Suprapubic skin (tissue), 4 donors: ENCODE measurements around the gene NTN3. TPM values are rescaled to one million over a fixed set of nuclear protein-coding genes. Genes with fewer than 3 reads are reported as not detected.

ENCODE experiments used
- DNase-seq, 2 donors: peaks; one replicate each; pipeline ENCODE4 v3.0.0-alpha.2; 2019; ENCODE audit warnings: low spot score in 2 of 2
- H3K27ac ChIP-seq: fragments of 200-600 bp; sonication (generic); one replicate; pipeline ENCODE4 v1.5.1; 2019
- H3K27me3 ChIP-seq: fragments of 200-600 bp; sonication (generic); one replicate; pipeline ENCODE4 v1.5.1; 2019
- H3K36me3 ChIP-seq: fragments of 200-600 bp; sonication (generic); one replicate; pipeline ENCODE4 v1.5.1; 2019
- H3K4me1 ChIP-seq: fragments of 200-600 bp; sonication (generic); one replicate; pipeline ENCODE4 v1.5.1; 2019
- H3K4me3 ChIP-seq: fragments of 200-600 bp; sonication (generic); one replicate; pipeline ENCODE4 v1.5.1; 2019; ENCODE audit warnings: mild to moderate bottlenecking
- H3K9me3 ChIP-seq: fragments of 200-600 bp; sonication (generic); one replicate; pipeline ENCODE4 v1.5.1; 2019
- CTCF ChIP-seq, 2 donors: fragments of 200-600 bp in 1 of 2; fragments of 450-650 bp in 1 of 2; sonication (generic) in 1 of 2; IDR thresholded peaks; one replicate each; pipeline ENCODE4 v1.5.1; 2016 to 2019; ENCODE audit warnings: antibody characterized with exemption in 2 of 2, mild to moderate bottlenecking in 1 of 2, moderate library complexity in 1 of 2
- EP300 ChIP-seq: sonication (generic); formaldehyde crosslinking; IDR thresholded peaks from one replicate; pipeline ENCODE4 v1.6.1; 2017; ENCODE audit warnings: antibody characterized with exemption
- POLR2A ChIP-seq, 2 donors: fragments of 450-650 bp; IDR thresholded peaks; one replicate each; pipeline ENCODE4 v1.6.1; 2017; ENCODE audit warnings: antibody characterized with exemption in 2 of 2, mild to moderate bottlenecking in 2 of 2, moderate library complexity in 2 of 2
- POLR2AphosphoS5 ChIP-seq, 3 donors: sonication (generic); formaldehyde crosslinking; IDR thresholded peaks; one replicate each; pipeline ENCODE4 v1.6.1; 2017; ENCODE audit warnings: antibody characterized with exemption in 3 of 3
- WGBS: methylation state at CpG from one replicate; pipeline ENCODE4 v1.1.5; 2018; 5-methylcytosine and 5-hydroxymethylcytosine counted together
- total RNA-seq, 4 donors: library from RNA; depleted of rRNA; stranded (reverse); fragments of >200 nt; gene quantifications; one replicate each; pipeline ENCODE4 v1.1.0, GENCODE V29; 2016

The NTN3 gene
- total RNA-seq, 4 donors from 2014 or later = not detected

- no peak overlapping the region for H3K4me3 ChIP-seq
- TF ChIP-seq POLR2AphosphoS5 (IDR thresholded peaks at IDR 0.05) = no peak
- TF ChIP-seq POLR2A (IDR thresholded peaks at IDR 0.05) = no peak
- TF ChIP-seq CTCF (IDR thresholded peaks at IDR 0.05) = no peak
- no peak for TF ChIP-seq EP300
- no peak overlapping the region for H3K27ac ChIP-seq
- no peaks in the 10 kb centered on the region for H3K9me3 ChIP-seq
- no peak for DNase-seq
- H3K4me1 ChIP-seq = peaks cover 31% of the 10 kb centered on the region
- H3K27me3 ChIP-seq = no peaks in the 10 kb centered on the region
- WGBS = 94% methylated on average over 6 of the region's 6 CpGs
- H3K36me3 ChIP-seq = peaks cover 7% of the 10 kb centered on the region
Measured at GRCh38 chr16:2493605-2494004, 22.5 kb downstream of the NTN3 start.

GRCh38 chr16:2494616-2495015 is 23.5 kb downstream of the NTN3 start:
- 95% methylated on average over 5 of the region's 5 CpGs for WGBS

GRCh38 chr16:2495041-2495440 is 23.9 kb downstream of the NTN3 start:
- H3K4me1 ChIP-seq = peaks cover 46% of the 10 kb centered on the region
- H3K36me3 ChIP-seq = peaks cover 7% of the 10 kb centered on the region
- no peak overlapping the region for H3K4me3 ChIP-seq
- no peaks in the 10 kb centered on the region for H3K27me3 ChIP-seq
- H3K27ac ChIP-seq = no peak overlapping the region
- TF ChIP-seq POLR2A (IDR thresholded peaks at IDR 0.05) (no peak), EP300 (no peak), CTCF (IDR thresholded peaks at IDR 0.05) (no peak), POLR2AphosphoS5 (IDR thresholded peaks at IDR 0.05) (no peak)
- DNase-seq = no peak
- 84% methylated on average over 5 of the region's 5 CpGs for WGBS
- H3K9me3 ChIP-seq = no peaks in the 10 kb centered on the region

More at GRCh38 chr16:2494616-2495015, 23.5 kb downstream of the NTN3 start:
- Histone ChIP-seq H3K9me3 (no peaks in the 10 kb centered on the region), H3K27me3 (no peaks in the 10 kb centered on the region), H3K4me3 (no peak overlapping the region), H3K27ac (no peak overlapping the region), H3K4me1 (peaks cover 42% of the 10 kb centered on the region), H3K36me3 (peaks cover 7% of the 10 kb centered on the region)
- no peak for DNase-seq
- no peak for TF ChIP-seq POLR2A (IDR thresholded peaks at IDR 0.05)
- no peak for TF ChIP-seq EP300
- no peak for TF ChIP-seq CTCF (IDR thresholded peaks at IDR 0.05)
- TF ChIP-seq POLR2AphosphoS5 (IDR thresholded peaks at IDR 0.05) = no peak

GRCh38 chr16:2496223-2497115 is 25.4 kb downstream of the NTN3 start:
- H3K9me3 ChIP-seq = no peaks in the 10 kb centered on the region
- H3K4me3 ChIP-seq = no peak overlapping the region
- WGBS = 84% methylated on average over 28 of the region's 62 CpGs
- DNase-seq = peak in 1 of 2 donors; percentile 77
- peak overlapping the region; percentile 88 for H3K27ac ChIP-seq
- H3K4me1 ChIP-seq = peaks cover 60% of the 10 kb centered on the region
- H3K36me3 ChIP-seq = peaks cover 7% of the 10 kb centered on the region
- H3K27me3 ChIP-seq = no peaks in the 10 kb centered on the region
- TF ChIP-seq EP300 (no peak), CTCF (IDR thresholded peaks at IDR 0.05) (no peak), POLR2AphosphoS5 (IDR thresholded peaks at IDR 0.05) (peak in 1 of 3 donors; percentile 18), POLR2A (IDR thresholded peaks at IDR 0.05) (no peak)

GRCh38 chr16:2497116-2497630 is 26.1 kb downstream of the NTN3 start:
- Histone ChIP-seq H3K9me3 (no peaks in the 10 kb centered on the region), H3K27ac (peak overlapping the region; percentile 88), H3K27me3 (no peaks in the 10 kb centered on the region), H3K4me1 (peaks cover 67% of the 10 kb centered on the region), H3K36me3 (peaks cover 7% of the 10 kb centered on the region), H3K4me3 (no peak overlapping the region)
- 58% methylated on average over 6 of the region's 21 CpGs for WGBS
- no peak for DNase-seq
- no peak for TF ChIP-seq CTCF (IDR thresholded peaks at IDR 0.05)
- TF ChIP-seq POLR2A (IDR thresholded peaks at IDR 0.05) = no peak
